HUDEP-2 (cell line): ENCODE data around the gene S1PR5.
"Not testable (repeated sequence)": the region's sequence is repeated elsewhere in the genome, so short reads cannot be mapped to it uniquely, and the experiment has no call there.

Source experiments
- DNase-seq, 76 experiments: peaks; one replicate each; lab custom pipeline; 2025; ENCODE audit not compliant: unreplicated experiment in 76 of 76; lab: John Stamatoyannopoulos, UW

The S1PR5 gene

GRCh38 chr19:10546817-10547216, 29.6 kb upstream of the S1PR5 start:
- no peak for DNase-seq

GRCh38 chr19:10544753-10545251, 27.6 kb upstream of the S1PR5 start:
- no peak for DNase-seq

GRCh38 chr19:10544242-10544752, 27.1 kb upstream of the S1PR5 start:
- DNase-seq, result peak in 42 of 76 experiments; percentile 13 to 69 (median 35)

GRCh38 chr19:10543420-10544241, 26.4 kb upstream of the S1PR5 start, which contains the start of gene ATG4D:
TSS of gene ATG4D (plus strand) at chr19:10543904. CDS start at chr19:10544091, 187 bp downstream.
- peak in 75 of 76 experiments; percentile 82 to 100 (median 99) for DNase-seq

GRCh38 chr19:10543059-10543419, 25.8 kb upstream of the S1PR5 start:
- peak in 2 of 76 experiments; percentile 20 to 55 for DNase-seq

GRCh38 chr19:10539016-10539415, 21.8 kb upstream of the S1PR5 start:
- DNase-seq, result not testable (repeated sequence)

GRCh38 chr19:10538204-10538983, 21.1 kb upstream of the S1PR5 start:
- peak in 2 of 76 experiments; percentile 26 to 30 for DNase-seq

GRCh38 chr19:10537668-10538067, 20.4 kb upstream of the S1PR5 start:
- no peak for DNase-seq

GRCh38 chr19:10535613-10536012, 18.4 kb upstream of the S1PR5 start:
- DNase-seq, result no peak

- DNase-seq, result no peak
Observed at GRCh38 chr19:10533646-10534386, 16.6 kb upstream of the S1PR5 start.

- no peak for DNase-seq
Observed at GRCh38 chr19:10532457-10532856, 15.2 kb upstream of the S1PR5 start.

- DNase-seq, result not testable (repeated sequence)
Observed at GRCh38 chr19:10526887-10527286, 9.6 kb upstream of the S1PR5 start.

GRCh38 chr19:10525636-10526035, 8.4 kb upstream of the S1PR5 start:
- DNase-seq, result no peak

GRCh38 chr19:10523135-10523636, 5.9 kb upstream of the S1PR5 start:
- DNase-seq, result no peak

GRCh38 chr19:10521461-10522171, 4.4 kb upstream of the S1PR5 start:
- DNase-seq, result no peak

GRCh38 chr19:10520652-10521318, 3.5 kb upstream of the S1PR5 start:
- no peak for DNase-seq

- DNase-seq, result no peak
Observed at GRCh38 chr19:10519421-10519820, 2.2 kb upstream of the S1PR5 start.

GRCh38 chr19:10518444-10519361, 1.5 kb upstream of the S1PR5 start:
- DNase-seq, result no peak
